GM10847 (cell line): ENCODE results near the gene SPOCK2.

Experiments used
- POLR2A ChIP-seq: IDR thresholded peaks from 2 replicates; pipeline ENCODE4 v1.6.1; 2011; ENCODE audit not compliant: insufficient read length; ENCODE audit errors: extremely low read depth

SPOCK2 gene

DNA sequence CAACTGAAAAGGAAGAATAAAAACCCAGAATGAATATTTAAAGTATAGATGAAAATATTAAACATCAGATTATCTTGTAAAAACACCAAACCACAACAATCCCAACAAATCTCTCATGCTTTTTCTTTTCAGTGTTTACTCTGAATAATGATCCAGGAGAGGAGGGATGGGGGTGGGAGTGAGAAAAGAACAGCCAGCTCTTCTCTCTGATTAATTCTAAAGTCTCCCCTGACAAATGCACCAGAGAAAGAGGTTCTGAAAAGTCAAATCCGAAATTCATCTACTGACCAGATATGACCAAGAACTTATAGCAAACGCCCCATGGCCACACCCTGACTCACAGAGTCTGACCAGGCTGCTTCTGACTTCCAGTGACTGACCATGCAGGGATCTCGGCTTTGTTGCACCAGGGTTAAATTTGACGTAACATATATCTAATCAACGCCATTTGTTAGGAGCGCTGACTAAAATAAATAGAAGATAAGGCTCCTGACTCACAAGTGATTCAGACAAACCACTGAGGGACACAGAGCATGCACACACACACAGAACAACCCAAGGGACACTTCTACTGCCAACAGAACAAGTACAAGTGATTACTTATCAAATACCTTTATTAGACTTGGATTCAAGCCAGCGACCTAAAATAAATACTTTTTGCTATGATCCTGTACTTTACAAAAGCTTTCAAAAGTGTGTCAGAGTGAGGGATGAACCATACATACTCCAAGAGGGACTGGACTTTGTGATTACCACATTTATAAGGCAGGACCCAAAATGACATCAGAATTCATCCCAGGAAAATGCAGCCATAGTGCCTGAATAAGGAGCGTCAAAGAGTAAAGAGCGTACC, 9.3 kb upstream of the SPOCK2 start:
- no peak for TF ChIP-seq POLR2A

DNA sequence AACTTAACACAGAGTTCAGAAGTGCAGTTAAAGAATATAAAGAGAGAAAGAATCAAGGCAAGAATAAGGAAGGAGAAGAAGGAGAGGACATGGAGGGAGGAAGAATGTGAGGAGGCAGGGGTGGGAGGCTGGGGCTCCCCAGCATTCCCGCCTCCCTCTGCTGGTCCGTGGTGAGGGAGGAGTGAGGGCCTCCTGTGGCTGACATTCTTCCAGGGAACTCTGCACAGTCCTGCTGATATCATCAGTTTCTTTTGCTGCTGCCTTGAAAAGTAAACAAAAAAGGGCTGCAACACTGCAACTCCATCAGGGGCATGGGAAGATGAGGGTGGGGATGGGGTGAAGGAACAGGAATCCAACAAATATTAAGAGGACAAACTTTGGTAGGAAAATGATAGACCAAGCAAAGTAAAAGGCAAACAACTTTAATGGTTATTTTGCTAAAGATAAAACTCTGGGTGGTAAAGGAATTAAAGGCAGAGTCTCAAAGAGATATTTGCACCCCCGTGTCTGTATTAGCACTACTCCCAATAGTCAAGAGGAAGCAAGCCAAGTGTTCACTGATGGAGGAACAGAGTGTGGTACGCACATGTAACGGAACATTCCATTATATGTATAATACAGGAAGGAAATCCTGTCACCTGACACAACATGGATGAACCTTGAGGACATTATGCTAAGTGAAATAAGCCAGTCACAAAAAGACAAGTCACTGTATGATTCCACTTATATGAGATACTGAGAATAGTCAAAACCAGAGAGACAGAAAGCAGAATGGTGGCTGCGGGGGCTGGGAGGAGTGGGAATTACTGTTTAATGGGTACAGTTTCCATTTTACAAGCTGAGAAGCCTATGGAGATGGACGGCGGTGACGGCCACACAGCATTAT, 8.0 kb upstream of the SPOCK2 start:
- TF ChIP-seq POLR2A = no peak

DNA sequence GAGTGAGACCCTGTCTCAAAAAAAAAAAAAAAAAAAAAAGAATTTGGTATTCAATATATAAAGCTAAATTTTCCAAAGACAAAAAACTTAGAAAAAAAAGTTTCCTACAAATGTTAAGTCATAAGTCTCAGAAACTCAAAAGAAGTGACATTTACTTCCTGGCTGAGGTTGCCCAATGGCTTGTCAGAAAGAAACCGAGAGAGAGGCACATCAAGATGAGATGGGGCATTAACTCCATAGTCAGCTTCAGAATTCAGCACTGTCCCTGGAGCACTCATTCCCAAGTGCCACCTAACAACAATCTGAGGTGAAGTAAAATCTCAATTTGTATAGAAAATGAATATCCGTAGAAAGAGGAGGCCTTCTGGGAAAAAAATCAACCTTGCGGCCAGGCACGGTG, 6.8 kb upstream of the SPOCK2 start:
- no peak for TF ChIP-seq POLR2A

DNA sequence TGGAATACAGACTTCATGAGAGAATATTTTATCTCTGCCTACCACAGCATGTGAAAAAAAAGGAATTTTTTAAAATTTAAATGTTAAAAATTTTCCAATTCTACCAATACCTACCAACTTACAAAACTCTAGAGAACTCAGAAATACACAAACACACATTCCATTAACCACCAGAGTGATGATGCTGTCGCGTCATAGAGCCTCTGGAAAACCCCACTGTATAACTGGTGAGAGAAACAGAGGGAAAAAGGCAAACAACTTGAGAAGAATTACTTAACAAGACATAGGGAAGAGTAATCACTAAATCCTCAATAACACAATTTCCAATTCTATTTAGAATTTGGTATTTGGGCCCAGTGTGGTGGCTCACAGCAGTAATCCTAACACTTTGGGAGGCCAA, 6.2 kb upstream of the SPOCK2 start:
- no peak for TF ChIP-seq POLR2A

DNA sequence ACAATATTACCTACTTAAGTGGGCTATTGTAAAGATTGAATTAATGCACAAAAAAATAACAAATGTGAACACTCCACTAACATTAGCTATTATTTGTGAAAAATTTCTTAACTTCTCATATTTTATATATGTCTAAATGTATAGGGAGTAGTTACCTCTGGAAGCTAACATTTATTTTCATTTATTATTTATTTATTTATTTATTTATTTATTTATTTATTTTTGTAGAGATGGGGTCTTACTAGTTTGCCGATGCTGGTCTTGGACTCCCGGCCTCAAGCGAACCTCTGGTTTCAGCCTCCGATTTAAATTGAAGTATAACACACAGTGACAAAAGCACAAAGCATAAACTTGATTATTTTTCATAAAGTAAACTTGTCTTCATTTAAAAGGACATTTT, 5.1 kb upstream of the SPOCK2 start:
- no peak for TF ChIP-seq POLR2A

DNA sequence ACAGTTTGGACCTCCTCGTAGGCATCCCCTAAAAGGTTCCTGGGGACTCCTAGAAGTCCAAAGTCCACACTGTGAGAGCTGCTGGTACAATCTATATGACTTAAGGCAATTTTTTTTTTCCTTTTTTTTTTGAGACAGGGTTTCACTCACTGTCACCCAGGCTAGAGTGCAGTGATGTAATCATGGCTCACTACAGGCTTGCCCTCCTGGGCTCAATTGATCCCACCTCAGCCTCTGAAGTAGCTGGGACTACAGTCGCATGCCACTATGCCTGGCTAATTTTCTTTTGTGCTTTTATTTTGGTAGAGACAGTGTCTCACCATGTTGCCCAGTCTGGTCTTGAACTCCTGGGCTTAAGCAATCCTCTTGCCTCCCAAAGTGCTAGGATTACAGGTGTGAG, 4.6 kb upstream of the SPOCK2 start:
- TF ChIP-seq POLR2A = no peak

DNA sequence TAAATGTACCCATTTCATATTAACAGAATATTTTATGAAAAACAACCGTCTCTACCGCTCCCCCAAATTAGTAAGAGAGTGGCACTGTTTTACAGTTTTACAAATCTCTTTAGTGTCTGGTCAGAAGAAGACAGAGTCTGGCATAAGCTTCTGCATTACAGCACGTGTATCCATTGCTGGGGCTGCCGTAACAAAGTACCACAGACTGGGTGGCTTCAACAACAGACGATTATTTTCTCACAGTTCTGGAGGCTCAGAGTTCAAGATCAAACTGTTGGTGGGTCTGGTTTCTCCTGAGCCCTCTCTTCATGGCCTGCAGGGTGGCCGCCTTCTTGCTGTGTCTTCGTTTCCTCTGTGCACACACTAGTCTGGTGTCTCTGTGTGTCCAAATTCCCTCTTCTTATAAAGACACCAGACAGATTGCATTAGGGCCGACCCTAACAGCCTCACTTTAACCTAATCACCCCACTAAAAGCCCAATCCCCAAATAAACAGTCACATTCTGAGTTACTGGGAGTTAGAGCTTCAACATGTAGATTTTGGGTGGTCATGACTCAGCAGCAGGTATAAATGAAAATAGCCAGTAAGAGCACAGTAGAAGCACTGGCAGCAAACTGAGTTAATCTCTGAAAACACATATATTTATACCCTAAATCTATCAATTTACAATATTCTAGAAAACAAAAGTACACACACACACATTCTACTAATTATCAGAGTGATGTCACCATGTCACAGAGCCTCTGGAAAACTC, 4.0 kb upstream of the SPOCK2 start:
- TF ChIP-seq POLR2A = no peak

DNA sequence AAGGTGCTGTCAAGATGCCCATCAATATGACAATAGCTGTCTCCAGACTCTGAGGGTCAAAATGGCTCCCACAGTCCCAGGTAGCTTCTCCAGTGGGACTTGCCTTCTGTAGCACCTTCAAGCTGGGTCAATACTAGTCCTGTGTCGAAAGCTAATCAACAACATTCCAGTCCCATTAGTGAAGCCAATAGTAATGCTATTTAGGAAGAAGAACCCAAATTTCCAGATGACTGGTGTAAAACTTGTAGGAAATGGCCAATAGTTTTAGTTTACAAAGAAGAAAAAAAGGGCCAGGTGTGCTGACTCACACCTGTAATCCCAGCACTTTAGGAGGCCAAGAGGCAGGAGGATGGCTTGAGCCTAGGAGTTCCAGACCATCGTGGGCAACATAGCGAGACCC, 2.0 kb upstream of the SPOCK2 start:
- TF ChIP-seq POLR2A = no peak

DNA sequence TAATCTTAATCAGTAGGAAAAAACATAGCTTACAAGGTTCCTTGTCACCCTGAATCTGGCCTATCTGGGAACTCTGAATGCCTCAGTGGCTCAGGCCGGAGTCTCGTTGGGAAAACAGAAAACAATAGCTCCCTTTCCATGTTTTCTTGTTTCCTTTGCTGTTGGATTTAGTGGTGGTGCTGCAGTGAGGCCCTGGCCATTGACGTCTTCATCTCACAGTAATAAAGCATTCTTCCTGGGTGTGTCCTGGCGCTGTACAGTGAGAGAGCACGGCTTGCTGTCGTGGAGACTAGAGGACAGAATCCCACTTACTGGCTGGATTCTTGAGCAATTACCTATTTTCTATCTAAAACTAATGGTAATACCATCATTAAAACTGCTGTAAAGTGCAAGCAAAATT, 1.3 kb upstream of the SPOCK2 start:
- TF ChIP-seq POLR2A = no peak

DNA sequence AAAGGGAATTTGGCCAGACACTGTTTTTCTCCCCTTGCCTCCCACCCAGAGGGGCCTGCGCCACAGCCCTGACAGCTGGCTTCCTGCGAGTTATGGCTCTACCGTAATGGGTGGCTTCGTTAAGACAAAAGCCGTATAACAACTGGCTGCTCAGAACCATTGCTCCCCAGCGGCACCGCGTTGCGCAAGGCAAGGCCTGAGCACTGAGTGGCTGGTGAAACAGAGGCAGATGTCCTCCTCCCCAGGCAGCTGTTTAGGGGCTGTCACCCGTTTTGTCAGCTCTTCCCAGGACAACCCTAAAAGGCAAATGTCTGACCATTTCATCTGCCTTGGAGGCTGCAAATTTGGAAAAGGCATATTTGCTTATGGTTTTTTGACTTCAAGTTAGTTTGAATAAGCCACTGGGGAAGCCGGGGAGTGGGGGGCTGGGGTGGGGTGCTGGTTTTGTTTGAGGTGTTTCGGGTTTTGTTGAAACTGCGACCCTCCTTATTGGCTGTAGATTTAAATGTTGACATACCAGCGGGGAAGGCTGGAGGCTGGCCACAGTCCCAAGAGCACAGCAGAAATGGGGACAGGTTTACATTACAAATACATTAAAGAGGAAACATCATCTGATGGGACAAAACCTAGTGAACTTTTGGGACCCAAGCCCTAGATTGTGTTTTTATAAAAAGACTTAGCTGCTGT, 681 bp upstream of the SPOCK2 start:
- TF ChIP-seq POLR2A = no peak

DNA sequence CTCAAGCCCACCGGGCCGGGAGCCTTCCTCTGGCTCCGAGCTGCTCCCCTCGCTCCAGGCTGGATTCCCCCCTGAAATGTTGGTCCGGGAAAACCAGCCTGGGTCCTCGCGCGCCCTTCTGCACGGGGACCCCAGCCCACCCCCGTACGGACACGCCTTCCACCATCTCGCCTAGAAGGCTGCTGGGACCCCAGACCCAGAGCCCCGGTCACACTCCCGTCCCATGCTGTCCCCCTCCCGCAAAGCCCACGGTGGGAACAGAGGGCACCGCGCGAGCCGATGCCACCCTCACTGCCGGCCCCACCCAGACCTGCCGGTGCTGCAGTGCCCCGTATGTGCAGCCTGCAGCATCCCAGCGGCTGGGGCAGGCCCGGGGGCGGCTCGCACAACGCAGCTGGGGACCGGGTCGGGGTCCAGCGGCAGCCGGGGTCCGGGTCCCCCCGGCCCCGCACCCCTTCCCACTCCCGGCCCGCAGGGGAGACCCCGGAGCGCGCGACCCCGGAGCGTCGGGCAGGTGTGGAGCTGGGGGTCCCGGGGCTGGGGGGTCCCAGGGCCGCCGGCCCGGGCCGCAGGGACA, 871 bp downstream of the SPOCK2 start:
- TF ChIP-seq POLR2A = no peak

DNA sequence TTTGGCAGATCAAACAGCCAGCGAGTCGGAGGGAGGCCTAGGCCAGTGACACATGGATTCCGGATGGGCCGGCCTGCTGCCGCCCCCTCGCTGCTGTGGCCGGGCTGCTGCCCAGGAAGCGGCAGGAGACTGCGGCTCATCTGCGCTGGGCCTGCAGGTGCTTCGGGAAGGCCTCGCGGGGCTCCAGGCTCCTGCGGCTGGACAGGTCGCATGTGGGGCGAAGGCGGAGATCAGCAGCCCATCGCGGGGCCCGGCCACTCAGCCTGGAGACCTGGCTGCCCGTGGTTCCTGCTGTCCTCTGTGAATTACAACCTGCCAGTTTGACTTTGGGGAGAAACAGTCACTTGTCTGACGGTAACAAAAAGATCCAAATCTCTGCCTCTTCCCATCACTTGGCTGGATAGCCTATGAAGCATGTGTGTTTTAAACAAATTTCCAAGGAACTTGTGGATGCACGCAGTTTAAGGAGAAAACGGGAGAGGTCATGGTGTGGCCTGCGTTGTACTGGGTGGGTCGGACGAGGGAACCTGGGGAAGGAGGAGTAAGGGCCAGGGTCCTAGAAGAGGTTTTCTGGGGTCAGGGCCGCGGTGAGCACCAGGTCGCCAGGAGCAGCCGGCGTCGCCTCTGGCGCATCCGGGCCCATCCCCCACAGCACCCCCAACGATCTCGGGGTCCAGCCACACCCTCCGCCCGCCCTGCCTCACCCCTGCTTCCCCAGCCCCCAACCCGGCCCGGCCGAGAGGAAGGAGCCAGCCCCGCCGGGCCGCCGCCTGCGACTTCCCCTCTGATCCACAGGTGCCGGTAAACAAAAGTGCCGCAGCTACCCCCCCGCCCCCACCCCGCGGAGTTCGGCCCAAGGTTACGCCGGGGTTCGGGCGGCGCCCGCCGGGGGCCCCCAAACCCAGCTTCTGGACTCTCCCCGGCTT, 1.6 kb downstream of the SPOCK2 start:
- no peak for TF ChIP-seq POLR2A

DNA sequence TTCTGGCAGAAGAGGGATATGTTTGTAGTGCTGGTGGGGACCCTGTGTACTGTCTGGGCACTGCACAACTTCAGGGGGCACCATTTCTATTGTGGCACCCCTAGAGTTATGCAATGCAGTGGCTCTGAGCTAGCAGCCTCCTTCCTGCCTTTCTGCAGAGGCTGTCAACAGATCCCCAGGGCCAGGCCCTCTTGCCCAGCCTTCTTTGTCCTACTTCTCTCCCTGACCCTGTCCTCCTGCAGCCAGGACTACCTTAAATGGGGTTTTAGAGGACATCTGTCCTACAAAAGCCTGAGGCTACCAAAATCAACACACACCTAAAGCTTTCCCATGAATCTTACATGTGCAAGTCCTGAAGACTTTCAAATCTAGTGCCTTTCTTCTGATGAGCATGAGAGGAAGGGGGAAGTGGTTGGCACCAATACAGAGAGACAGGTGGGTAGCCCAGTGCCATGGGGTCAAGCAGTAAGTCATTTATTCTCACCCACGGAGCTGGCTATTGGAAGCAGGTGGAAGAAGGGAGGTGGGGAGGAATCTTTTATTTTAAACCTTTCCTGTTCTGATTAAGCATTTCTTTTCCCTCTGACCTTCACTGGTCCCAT, 2.4 kb downstream of the SPOCK2 start:
- TF ChIP-seq POLR2A = no peak

DNA sequence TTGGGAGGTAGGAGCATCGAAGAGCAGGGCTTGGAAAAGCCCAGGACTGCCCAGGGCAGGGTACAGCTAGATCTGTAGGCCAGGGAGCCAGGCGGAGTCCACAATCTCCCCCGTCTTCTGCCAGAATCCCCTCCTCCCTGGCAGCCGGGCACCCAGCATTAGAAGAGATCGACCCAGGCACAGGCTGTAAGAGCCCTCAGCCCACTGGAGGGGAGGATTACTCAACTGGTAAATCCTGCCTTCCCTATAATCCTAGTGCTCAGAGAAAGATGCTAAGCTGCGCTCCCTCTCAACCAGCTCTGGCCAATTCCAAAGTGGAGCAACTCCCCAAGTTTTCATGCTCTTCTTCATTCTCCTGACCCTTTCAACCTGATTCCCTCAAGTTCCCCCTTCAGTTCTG, 3.2 kb downstream of the SPOCK2 start:
- no peak for TF ChIP-seq POLR2A
